IPS DF 4.7 (cell line): ENCODE measurements around the gene CAMK2A.

ENCODE experiments used
- DNase-seq: peaks from one replicate; pipeline ENCODE4 v3.0.0-alpha.2; 2013; ENCODE audit warnings: low spot score; ENCODE audit errors: extremely low read depth

The CAMK2A gene

DNA sequence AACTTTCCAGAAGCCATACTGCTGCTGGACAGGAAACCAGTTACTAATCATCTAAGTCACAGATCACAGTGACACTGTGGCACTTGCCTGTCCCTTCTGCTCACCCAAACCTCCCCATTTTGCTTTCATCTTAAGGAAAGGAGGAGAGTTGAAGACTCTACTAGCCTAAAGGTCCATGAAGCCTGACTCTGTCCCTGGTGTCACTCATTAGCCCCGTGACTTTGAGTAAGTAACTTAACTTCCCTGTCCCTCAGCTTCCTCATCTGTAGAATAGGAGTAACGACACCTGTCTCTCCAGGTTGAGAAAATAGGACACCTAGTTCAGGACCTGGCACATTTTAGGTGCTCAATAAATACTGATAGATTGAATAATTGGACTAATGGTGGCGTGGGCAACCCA, 100.2 kb downstream of the CAMK2A start:
- no peak for DNase-seq

DNA sequence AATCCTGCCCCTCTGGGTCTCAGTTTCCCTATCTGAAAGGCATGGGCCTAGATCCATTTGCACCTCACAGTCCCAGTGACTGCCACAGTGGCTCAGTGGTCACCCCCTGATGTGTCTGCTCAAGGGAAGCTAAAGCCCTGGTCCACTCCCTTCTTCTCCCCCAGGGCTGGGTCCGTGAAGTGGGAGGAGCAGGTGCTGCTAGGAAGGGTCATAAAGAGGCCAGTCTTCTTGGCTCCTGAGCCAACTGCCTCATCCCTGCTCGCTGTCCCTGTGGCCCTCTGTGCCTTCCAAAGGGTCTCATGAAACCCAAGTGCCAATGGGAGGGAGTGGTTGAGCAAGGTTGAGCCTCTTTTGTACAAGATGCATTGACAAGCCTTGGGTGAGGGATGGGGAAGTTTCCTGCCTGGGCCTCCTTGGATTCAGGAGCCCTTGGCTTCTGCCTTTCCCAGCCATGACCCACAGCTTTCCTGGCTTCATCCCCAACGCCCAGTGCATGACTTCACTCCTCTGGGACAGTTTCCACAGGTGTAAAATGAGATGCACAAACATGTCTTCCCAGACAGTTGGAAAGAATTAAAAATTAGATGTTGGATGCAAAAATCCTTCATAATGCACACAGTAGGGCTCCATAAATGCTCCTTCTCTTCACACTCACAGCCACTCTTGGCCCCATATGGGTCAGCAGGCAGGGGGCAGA, 101.3 kb downstream of the CAMK2A start:
- no peak for DNase-seq

DNA sequence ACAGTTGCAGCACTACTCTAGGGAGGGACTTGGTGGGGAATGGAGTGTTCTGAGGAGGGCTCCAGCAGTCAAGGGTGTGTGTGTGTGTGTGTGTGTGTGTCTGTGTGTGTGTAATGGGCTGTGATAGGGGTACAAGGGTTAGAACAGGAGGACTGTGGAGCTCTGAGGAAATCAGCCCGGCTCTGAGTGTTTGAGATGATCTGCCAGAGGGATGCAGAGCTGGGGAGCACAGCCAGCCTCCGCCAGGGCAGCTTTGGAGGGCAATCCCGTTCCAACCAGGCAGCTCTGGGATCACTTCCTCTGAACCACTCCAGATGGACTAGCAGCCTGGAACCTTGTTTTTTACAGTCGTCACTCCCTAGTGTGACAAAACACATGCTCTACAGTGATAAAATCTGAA, 102.7 kb downstream of the CAMK2A start:
- no peak for DNase-seq

DNA sequence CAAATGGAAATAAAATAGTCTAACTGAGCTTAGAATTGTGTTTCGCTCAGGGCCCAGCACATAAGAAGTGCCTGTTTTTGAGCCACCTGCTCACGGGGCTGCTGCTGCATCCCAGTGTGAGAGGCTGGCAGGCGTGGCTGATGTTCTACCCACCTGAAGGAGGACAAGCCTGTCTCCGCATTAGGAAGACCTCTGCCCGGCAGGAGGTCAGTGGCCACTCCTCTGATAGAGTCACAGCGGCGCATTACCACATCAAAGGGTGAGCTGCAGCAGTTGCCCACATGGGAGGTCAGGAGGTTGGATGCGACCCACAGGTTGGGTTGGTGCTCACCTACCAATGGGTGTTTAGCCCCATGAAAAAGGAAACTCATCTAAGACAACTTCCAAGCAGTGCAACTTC, 103.4 kb downstream of the CAMK2A start:
- DNase-seq: no peak

DNA sequence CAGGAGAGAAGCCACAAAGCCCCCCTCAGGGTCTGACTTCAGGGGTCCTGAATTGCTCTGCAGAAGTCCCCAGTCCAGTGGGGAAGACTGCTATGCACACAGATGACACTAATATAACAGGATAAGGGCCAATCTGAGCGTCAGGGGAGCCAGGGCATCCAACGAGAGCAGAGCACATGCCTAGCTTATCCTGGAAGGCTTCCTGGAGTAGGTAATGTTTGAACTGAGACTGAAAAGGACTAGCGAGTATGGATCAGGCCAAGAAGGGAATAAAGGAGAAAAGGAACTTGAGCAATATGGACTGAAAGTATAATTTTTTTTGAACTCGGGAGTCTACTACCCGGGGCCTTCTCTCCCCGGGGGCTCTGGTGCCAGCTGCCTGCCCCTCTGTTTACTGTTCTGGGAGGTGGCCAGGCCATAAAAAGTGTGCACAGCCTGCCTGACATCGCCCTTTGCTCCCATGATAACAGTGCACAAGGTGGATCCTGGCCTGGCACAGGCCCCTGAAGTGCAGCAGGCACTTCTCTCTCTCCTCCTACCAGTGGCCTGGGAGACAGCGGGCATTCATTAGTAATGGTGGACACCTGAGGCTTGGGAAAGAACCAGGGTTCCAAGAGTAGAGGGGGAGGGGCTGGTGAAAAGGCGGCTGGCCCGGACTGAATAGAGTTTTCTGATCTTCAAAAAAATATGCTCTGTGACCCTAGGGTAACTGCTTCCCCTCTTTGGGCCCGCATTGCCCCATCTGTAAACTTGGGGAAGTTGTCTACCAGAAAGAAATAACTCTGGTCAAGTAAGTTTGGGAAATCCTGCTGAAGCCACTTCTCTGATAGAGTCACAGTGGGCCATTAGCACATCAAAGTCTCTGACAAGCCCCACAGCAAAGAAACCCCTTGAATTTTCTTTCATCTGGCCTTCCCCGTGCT, 104.3 kb downstream of the CAMK2A start:
- DNase-seq: no peak

DNA sequence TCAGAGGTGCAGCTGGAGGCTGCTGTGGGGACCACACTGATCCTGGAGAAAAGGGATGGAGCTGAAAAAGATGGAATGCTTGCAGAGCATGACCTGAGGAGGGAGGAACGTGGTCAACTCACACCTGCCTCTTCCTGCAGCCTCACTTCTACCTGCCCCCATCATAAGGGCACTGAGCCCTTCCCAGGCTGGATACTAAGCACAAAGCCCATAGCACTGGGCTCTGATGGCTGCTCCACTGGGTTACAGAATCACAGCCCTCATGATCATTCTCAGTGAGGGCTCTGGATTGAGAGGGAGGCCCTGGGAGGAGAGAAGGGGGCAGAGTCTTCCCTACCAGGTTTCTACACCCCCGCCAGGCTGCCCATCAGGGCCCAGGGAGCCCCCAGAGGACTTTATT, 105.6 kb downstream of the CAMK2A start:
- no peak for DNase-seq

DNA sequence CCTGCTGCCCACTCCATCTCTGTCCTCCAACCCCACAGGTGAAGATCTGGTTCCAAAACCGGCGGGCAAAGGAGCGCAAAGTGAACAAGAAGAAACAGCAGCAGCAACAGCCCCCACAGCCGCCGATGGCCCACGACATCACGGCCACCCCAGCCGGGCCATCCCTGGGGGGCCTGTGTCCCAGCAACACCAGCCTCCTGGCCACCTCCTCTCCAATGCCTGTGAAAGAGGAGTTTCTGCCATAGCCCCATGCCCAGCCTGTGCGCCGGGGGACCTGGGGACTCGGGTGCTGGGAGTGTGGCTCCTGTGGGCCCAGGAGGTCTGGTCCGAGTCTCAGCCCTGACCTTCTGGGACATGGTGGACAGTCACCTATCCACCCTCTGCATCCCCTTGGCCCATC, 106.1 kb downstream of the CAMK2A start:
- DNase-seq: no peak

DNA sequence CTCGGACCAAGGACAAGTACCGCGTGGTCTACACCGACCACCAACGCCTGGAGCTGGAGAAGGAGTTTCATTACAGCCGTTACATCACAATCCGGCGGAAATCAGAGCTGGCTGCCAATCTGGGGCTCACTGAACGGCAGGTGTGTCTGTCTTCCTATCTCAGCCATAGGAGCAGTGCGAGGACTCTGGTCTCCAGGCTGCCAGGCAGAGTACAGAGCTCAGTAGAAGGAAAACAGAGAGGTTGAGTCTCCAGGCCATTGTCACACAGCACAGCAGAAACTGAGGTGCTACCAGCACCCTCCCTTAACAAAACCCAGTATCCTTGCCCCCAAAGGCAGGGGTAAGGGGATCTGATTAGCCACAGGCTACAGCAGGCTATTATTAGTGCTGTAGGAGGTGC, 106.8 kb downstream of the CAMK2A start:
- no peak for DNase-seq

DNA sequence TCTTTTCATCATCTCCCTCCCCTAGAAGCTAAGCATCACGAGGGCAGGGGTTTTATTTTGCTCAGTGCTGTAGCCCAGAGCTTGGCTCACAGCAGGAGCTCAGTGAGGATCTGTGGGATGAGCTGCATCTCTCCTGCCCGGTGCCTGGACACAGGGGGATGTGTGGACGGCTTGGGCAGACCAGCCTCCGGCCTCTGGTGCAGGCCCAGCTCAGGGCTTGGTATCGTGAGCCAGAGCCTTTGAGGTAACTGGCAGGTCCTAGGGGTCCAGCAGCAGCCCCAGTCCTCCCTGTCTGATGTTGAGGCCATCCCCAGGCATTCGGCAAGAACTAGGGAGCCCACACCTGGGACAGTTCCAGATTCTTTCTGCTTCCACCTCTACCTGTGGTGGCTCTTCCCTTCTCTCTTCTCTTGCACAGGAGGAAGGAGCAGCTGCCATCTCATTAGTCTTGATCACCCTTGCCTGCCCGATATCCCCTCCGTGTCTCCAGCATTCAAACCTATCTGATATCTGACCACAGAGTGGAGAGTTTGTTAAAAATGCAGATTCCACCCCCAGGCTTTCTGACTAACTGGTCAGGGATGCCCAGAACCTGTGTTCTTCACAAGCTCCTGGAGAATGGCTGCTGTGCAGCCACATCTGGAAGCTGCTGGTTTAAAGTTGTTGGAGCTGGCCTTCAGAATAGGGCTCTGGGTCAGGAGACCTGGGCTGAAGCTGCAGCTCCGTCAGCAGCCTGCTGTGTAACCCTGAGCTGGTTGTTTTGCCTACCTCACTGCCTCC, 107.6 kb downstream of the CAMK2A start:
- no peak for DNase-seq

DNA sequence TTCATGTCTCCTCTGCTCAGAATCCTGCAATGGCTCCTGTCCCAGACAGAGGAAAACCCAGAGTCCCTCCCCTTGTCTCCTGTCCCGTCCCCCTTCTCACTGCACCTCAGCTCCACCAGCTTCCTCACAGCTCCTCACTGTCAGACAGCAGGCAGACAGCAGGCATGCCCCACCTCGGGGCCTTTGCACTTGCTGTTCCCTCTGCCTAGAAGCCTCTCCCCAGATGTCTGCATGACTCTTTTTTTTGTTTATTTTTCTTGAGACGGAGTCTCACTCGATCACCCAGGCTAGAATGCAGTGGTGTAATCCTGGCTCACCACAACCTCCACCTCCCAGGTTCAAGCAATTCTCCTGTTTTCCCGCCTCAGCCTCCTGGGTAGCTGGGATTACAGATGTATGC, 108.5 kb downstream of the CAMK2A start:
- DNase-seq: no peak

DNA sequence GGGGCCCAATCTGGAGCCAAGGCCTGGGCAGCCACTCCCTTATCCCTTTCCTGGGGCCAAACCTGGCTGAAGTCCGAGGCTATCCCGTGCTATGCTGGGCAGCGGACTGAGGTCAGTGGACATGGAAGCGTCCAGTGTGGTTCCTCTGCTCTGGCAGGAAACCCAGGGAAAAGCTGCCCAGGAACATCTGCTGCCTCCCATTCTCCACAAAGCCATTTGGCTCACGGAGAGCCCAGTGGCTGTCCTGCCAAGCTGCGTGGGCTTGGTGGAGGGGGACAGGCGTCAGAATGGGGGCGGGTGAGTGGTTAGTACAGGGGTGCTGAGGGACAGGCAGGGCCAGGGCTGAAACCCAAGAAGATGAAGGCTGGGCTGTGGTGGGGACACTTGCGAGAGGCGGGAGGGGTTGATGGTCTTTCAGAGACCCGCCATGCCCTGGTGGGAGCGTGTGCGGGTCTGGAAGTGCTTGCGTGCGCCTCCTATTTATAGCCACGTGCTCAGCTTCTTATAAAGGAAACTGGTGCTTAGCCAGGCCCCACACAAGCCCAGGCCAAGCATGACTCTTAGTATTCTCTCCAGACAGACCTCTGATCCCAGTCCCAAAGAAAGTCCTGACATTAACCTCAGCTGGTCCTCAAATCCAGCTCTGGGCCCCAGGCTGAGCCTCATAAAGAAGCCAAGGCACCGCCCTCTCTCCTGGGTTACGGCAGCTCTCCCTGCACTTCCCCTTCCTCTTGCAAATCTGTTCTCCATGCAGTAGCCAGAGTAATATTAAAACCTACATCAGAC, 109.1 kb downstream of the CAMK2A start:
- no peak for DNase-seq

DNA sequence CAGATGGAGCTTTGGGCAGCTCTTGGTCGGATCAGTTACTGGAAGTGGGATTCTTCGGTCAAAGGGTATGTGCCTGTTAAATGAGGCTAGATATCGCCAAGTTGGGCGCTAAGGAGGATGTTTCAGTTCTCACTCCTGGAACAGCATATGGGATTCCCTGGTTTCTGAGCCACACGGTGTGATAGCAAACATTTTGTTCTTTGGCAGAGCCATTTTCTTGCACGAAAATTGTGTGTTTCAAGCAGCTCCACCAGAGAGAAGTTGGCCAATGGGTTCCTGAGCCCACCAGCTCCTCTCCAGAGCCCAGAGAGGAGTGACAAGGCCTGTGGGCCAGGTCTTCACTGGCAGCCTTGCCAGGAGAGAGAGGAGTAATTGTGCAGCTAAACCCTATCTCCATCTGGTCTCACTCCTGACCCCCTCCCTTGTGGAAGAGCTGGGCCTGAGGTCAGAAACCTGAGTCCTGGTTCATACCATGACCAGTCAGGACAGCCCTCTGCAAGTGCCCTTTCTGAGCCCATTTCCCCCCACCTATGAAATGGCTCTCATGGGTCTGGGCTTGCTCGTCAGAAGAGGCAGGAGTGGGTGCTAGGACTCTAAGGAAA, 110.5 kb downstream of the CAMK2A start:
- no peak for DNase-seq

DNA sequence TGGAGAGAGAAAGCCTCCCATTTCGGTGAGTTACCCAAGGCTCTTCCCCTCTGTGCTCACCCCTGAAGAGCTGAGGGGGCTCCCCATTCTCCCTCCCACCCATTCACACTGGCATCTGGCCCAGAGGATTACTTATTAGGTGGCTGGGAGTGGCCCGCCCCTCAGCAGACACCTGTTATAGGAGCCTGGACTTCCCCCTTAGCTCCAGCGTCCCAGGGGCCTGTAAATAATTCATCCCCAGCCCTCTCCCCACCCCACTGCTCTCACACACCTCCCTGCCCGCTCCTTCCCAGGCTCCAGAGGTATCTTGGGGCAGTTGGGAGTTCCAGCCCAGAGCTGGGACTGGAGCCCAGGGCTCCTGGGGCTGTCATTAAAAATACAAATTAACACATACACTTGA, 111.3 kb downstream of the CAMK2A start:
- no peak for DNase-seq

DNA sequence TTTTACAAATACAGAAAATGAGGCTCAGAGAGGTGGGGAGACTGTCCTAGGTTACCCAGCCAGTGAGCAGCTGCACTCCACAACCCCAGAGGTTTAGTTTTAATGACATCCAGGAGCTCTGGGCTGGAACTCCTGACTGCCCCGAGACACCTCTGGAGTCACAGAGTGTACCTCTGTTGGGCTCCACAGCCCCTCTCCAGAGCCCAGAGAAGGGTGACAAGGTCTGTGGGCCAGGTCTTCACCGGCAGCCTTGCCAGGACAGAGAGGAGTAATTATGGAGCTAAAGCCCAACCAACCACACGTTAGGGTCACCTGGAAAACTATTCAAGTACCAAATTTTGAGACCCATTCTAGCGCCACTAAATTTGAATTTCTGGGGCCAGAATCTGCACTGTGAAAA, 111.9 kb downstream of the CAMK2A start:
- no peak for DNase-seq

DNA sequence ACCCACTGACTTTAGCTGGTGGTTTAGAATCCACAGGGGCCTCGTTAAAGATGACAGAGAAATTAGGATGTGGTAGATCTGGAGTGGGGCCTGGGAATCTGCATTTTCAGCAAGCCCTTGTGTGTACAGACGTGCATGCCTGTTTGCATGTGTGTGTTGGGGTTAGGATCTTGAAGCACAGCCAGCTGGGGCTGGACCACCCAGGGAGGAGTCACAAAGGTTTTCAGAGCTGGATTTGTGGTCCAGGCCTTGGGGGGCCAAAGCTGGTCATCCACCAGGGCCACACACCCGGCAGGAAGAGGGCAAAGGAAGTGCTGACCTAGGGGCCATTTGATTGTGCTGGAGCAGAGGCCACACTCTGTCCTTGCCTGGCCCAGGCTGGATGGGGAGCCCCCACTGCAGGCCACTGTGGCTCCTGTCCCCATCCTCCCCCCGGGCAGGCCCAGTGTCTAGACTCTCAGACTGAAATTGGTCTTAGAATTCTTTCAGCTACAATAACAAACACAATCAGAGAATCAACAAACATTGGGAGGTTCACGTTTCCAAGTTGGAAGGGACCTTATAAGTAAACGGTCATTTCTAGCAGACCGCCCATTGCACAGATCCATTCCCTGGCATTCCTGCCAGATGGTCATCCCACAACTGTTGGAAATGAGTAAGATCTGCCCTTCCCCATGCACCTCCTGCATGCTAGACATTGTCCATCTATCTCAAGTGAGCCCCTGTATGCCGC, 112.7 kb downstream of the CAMK2A start:
- DNase-seq: no peak

DNA sequence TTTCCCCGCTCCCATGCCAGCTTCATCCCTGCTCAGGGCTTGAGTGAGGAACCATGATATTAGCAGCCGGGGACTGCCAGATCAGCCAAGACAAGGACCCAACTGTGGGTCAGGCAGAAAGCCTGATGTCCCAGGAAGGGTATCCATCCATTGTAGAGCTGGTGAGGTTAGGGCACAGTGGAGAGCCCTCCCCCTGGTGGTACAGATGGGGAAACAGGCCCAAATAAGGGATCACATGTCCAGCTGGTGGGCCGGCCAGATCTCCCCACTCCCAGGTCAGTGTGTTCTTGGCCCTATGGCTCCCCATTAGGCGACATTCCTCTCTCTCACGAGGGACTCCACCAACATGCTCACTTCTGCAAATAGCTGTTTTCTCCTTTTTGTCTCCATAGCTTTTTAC, 114.0 kb downstream of the CAMK2A start:
- no peak for DNase-seq

DNA sequence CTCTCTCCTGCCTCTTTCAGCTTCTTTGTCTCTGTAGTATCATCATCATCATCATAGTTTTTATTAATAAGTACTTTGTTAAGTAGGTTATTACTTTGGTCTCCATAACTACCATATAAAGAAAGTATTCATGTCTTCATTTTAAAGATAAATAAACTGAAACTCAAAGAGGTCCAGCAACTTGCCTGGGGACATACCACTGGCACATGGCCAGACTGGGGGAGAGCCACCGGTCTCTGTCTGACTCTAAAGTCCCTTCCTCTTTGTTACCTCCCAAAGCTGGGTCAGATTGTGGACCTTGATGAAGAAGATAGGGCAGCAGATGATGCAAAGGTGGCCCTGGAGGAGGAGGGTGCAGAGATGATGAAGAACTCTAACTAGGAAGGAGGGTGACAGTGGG, 114.5 kb downstream of the CAMK2A start:
- no peak for DNase-seq

DNA sequence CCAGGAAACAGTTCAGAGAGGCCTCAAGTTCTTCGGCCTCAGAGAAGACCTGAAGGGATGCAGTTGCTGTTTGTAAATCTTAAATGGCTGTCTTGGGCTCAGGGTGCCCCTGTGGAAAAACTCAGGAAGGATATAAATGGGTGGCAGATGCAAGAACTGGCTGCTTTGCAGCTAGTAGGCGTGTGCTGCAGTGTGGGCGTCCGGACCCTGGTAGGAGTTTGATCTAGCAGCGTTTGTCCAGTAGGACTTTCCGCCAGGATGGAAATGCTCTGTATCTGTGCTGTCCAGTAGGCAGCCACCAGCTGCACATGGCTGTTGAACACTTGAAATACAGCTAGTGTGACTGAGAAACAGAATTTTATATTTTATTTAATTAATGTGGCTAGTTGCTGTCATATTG, 115.3 kb downstream of the CAMK2A start:
- DNase-seq: no peak

DNA sequence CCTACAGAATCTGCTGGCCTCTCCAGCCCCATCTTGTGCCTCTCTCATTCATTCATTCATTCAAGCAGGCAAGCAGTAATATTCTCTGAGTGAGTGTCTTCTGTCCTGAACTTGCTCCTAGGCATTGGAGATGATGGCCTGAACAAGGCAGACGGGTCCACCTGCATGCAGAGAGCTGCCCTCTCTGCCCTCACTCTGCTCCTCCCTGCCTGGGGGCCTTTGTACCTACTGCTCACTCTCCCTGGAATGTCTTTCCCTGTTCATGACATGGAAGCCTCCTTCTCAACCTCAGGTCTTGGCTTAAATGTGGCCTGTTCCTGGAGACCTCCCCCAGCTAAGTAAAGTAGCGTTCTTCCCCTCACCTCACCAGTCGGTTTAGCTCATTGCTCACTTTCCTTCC, 116.4 kb downstream of the CAMK2A start:
- no peak for DNase-seq

DNA sequence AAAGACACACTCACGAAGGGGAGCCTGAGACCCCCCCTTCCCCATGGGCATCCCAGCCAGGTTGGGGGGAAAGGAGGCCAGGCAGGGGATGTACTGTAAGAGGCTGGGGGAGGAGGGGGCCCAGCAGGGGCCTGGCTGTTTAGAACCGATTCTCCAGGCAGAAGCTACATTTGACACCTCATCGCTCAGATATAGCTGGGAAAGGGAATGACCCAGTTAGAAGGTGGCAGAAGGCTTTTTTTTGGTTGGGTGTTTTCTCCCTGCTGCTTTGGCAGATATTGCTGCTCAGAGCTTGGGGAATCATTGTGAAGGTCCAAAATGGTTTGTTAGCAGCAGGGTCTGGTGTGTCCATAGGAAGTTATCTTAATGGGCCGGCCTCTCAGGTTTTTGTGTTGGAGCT, 117.0 kb downstream of the CAMK2A start:
- DNase-seq: no peak
